Mucosa of rectum (tissue), 2 donors: ENCODE measurements around the gene ACSL3.

Experiments
- H3K27ac ChIP-seq, 2 donors: one replicate each; pipeline ENCODE4 v1.7.0; 2013; ENCODE audit warnings: inconsistent platforms in 2 of 2, low read depth in 2 of 2, low read length in 2 of 2
- H3K27me3 ChIP-seq, 2 donors: one replicate each; pipeline ENCODE4 v1.7.0; 2013; ENCODE audit warnings: low read length in 2 of 2; ENCODE audit not compliant: control insufficient read depth in 2 of 2, insufficient read depth in 2 of 2
- H3K36me3 ChIP-seq, 2 donors: one replicate each; pipeline ENCODE4 v1.7.0; 2013; ENCODE audit warnings: low read length in 2 of 2; ENCODE audit not compliant: control insufficient read depth in 2 of 2, insufficient read depth in 2 of 2
- H3K4me1 ChIP-seq, 2 donors: one replicate each; pipeline ENCODE4 v1.7.0; 2013; ENCODE audit warnings: low read length in 2 of 2, mild to moderate bottlenecking in 1 of 2; ENCODE audit not compliant: control insufficient read depth in 2 of 2, insufficient read depth in 2 of 2
- H3K4me3 ChIP-seq, 2 donors: one replicate each; pipeline ENCODE4 v1.7.0; 2013; ENCODE audit warnings: low read length in 2 of 2
- H3K9ac ChIP-seq, 2 donors: one replicate each; pipeline ENCODE4 v1.7.0; 2013; ENCODE audit warnings: low read length in 2 of 2, low read depth in 1 of 2, mild to moderate bottlenecking in 1 of 2
- H3K9me3 ChIP-seq, 2 donors: one replicate each; pipeline ENCODE4 v1.7.0; 2013; ENCODE audit warnings: low read length in 2 of 2; ENCODE audit not compliant: control insufficient read depth in 2 of 2
- donor health status: healthy.
- donor health status: Normal muscosa, but diverticular disease.

The ACSL3 gene

GRCh38 chr2:222938327-222938726, 77.5 kb downstream of the ACSL3 start:
- no peaks in the 10 kb centered on the region for H3K4me1 ChIP-seq
- no peak overlapping the region for H3K27ac ChIP-seq
- H3K9ac ChIP-seq = no peak overlapping the region
- no peak overlapping the region for H3K4me3 ChIP-seq
- no peaks in the 10 kb centered on the region for H3K9me3 ChIP-seq
- no peaks in the 10 kb centered on the region for H3K27me3 ChIP-seq
- H3K36me3 ChIP-seq = peaks cover 26 to 38% of the 10 kb centered on the region in 2 donors

- H3K4me1 ChIP-seq = no peaks in the 10 kb centered on the region
- no peaks in the 10 kb centered on the region for H3K27me3 ChIP-seq
- no peak overlapping the region for H3K9ac ChIP-seq
- no peak overlapping the region for H3K4me3 ChIP-seq
- peaks cover 18 to 30% of the 10 kb centered on the region in 2 donors for H3K36me3 ChIP-seq
- H3K27ac ChIP-seq = no peak overlapping the region
- H3K9me3 ChIP-seq = no peaks in the 10 kb centered on the region
Measured at GRCh38 chr2:222939208-222939856, 78.5 kb downstream of the ACSL3 start.

- H3K36me3 ChIP-seq = peaks cover 12 to 24% of the 10 kb centered on the region in 2 donors
- H3K27me3 ChIP-seq = no peaks in the 10 kb centered on the region
- no peak overlapping the region for H3K27ac ChIP-seq
- H3K4me1 ChIP-seq = no peaks in the 10 kb centered on the region
- H3K4me3 ChIP-seq = no peak overlapping the region
- H3K9ac ChIP-seq = no peak overlapping the region
- no peaks in the 10 kb centered on the region for H3K9me3 ChIP-seq
Measured at GRCh38 chr2:222939979-222940378, 79.1 kb downstream of the ACSL3 start.

- Histone ChIP-seq H3K27ac (no peak overlapping the region), H3K9me3 (no peaks in the 10 kb centered on the region), H3K27me3 (no peaks in the 10 kb centered on the region), H3K4me1 (no peaks in the 10 kb centered on the region), H3K36me3 (peaks cover 8 to 16% of the 10 kb centered on the region in 2 donors), H3K9ac (no peak overlapping the region), H3K4me3 (no peak overlapping the region)
Measured at GRCh38 chr2:222941510-222942032, 80.7 kb downstream of the ACSL3 start.

- Histone ChIP-seq H3K9ac (no peak overlapping the region), H3K4me3 (no peak overlapping the region), H3K27me3 (no peaks in the 10 kb centered on the region), H3K36me3 (peaks cover 5 to 13% of the 10 kb centered on the region in 2 donors), H3K4me1 (no peaks in the 10 kb centered on the region), H3K27ac (no peak overlapping the region), H3K9me3 (no peaks in the 10 kb centered on the region)
Measured at GRCh38 chr2:222942561-222942960, 81.7 kb downstream of the ACSL3 start.

GRCh38 chr2:222942977-222943376, 82.1 kb downstream of the ACSL3 start:
- Histone ChIP-seq H3K27me3 (no peaks in the 10 kb centered on the region), H3K36me3 (peaks cover 4 to 10% of the 10 kb centered on the region in 2 donors), H3K4me1 (no peaks in the 10 kb centered on the region), H3K9ac (no peak overlapping the region), H3K4me3 (no peak overlapping the region), H3K9me3 (no peaks in the 10 kb centered on the region), H3K27ac (no peak overlapping the region)

- Histone ChIP-seq H3K9me3 (no peaks in the 10 kb centered on the region), H3K4me3 (no peak overlapping the region), H3K36me3 (peaks cover 4 to 10% of the 10 kb centered on the region in 2 donors), H3K27me3 (no peaks in the 10 kb centered on the region), H3K9ac (no peak overlapping the region), H3K4me1 (no peaks in the 10 kb centered on the region), H3K27ac (no peak overlapping the region)
Measured at GRCh38 chr2:222943820-222944219, 83.0 kb downstream of the ACSL3 start.

- H3K4me3 ChIP-seq = no peak overlapping the region
- peaks cover 4 to 10% of the 10 kb centered on the region in 2 donors for H3K36me3 ChIP-seq
- no peaks in the 10 kb centered on the region for H3K27me3 ChIP-seq
- no peak overlapping the region for H3K27ac ChIP-seq
- H3K4me1 ChIP-seq = no peaks in the 10 kb centered on the region
- H3K9ac ChIP-seq = no peak overlapping the region
- H3K9me3 ChIP-seq = no peaks in the 10 kb centered on the region
Measured at GRCh38 chr2:222944552-222944951, 83.7 kb downstream of the ACSL3 start.

GRCh38 chr2:222944971-222945740, 84.3 kb downstream of the ACSL3 start:
- H3K4me3 ChIP-seq = no peak overlapping the region
- no peaks in the 10 kb centered on the region for H3K9me3 ChIP-seq
- no peak overlapping the region for H3K27ac ChIP-seq
- H3K9ac ChIP-seq = no peak overlapping the region
- peaks cover 4 to 10% of the 10 kb centered on the region in 2 donors for H3K36me3 ChIP-seq
- no peaks in the 10 kb centered on the region for H3K27me3 ChIP-seq
- no peaks in the 10 kb centered on the region for H3K4me1 ChIP-seq

- no peak overlapping the region for H3K4me3 ChIP-seq
- H3K36me3 ChIP-seq = peaks cover 0 to 6% of the 10 kb centered on the region in 2 donors
Measured at GRCh38 chr2:222945887-222946286, 85.1 kb downstream of the ACSL3 start.

More at GRCh38 chr2:222945887-222946286, 85.1 kb downstream of the ACSL3 start:
- H3K27me3 ChIP-seq = no peaks in the 10 kb centered on the region
- H3K9ac ChIP-seq = no peak overlapping the region
- H3K27ac ChIP-seq = no peak overlapping the region
- H3K9me3 ChIP-seq = no peaks in the 10 kb centered on the region
- no peaks in the 10 kb centered on the region for H3K4me1 ChIP-seq
